Heart left ventricle (tissue), 16 donors: ENCODE measurements around the gene GNG7. TPM values are rescaled to one million over a fixed set of nuclear protein-coding genes. Genes with fewer than 3 reads are reported as not detected.
A peak's percentile ranks its signal among the peaks of the same experiment; 100 is the strongest.

ENCODE experiments used
- ATAC-seq, 4 donors: fragments of 200-7000 bp; cut with Tn5 transposase; one replicate each; pipeline ENCODE4 v1.9.1; 2020 to 2022; ENCODE audit warnings: moderate library complexity in 4 of 4, mild to moderate bottlenecking in 3 of 4, moderate number of reproducible peaks in 1 of 4
- DNase-seq, 5 donors: peaks; one replicate each; pipeline ENCODE4 v3.0.0-alpha.2; 2020
- H3K27ac ChIP-seq, 12 donors: fragments of 200-600 bp; sonication (generic) in 4 of 12; one replicate each; pipeline versions ENCODE4 v1.5.0 to v1.8.0; 2016 to 2022; ENCODE audit warnings: mild to moderate bottlenecking in 2 of 12
- H3K27me3 ChIP-seq, 9 donors: fragments of 200-600 bp; sonication (generic) in 2 of 9; one replicate each; pipeline versions ENCODE4 v1.5.1 to v1.8.0; 2016 to 2022; ENCODE audit warnings: mild to moderate bottlenecking in 3 of 9
- H3K36me3 ChIP-seq, 9 donors: fragments of 200-600 bp; sonication (generic) in 2 of 9; one replicate each; pipeline versions ENCODE4 v1.5.0 to v1.8.0; 2018 to 2022; ENCODE audit warnings: mild to moderate bottlenecking in 2 of 9
- H3K4me1 ChIP-seq, 12 donors: fragments of 200-600 bp; sonication (generic) in 4 of 12; one replicate each; pipeline versions ENCODE4 v1.5.0 to v1.8.0; 2016 to 2022; ENCODE audit warnings: mild to moderate bottlenecking in 3 of 12
- H3K4me3 ChIP-seq, 12 donors: fragments of 200-600 bp; sonication (generic) in 4 of 12; one replicate each; pipeline versions ENCODE4 v1.5.0 to v1.8.0; 2017 to 2022; ENCODE audit warnings: mild to moderate bottlenecking in 9 of 12, moderate library complexity in 4 of 12
- H3K9me3 ChIP-seq, 12 donors: fragments of 200-600 bp; sonication (generic) in 4 of 12; one replicate each; pipeline versions ENCODE4 v1.5.0 to v1.8.0; 2016 to 2022; ENCODE audit warnings: mild to moderate bottlenecking in 1 of 12
- POLR2A ChIP-seq, 2 donors: fragments of 450-650 bp; IDR thresholded peaks; one replicate each; pipeline ENCODE4 v1.6.1; 2017; ENCODE audit warnings: antibody characterized with exemption in 2 of 2, mild to moderate bottlenecking in 2 of 2, moderate library complexity in 2 of 2
- WGBS, 4 donors: extraction: QIAGEN DNeasy Blood & Tissue Kit in 2 of 4; methylation state at CpG; one replicate each; pipeline versions ENCODE4 v1.1.5 to v1.1.7; 2013 to 2018; 5-methylcytosine and 5-hydroxymethylcytosine counted together
- intact Hi-C, 10 donors: fragments of 100-400 bp; cut with DNase I; formaldehyde crosslinking; loops; one replicate each; pipeline versions ENCODE4 v1.11.1 to v1.14.2; 2022
- long read RNA-seq, 3 donors: library from polyadenylated mRNA; unstranded; transcript quantifications; one replicate each; pipeline ENCODE4 v2.0.0, GENCODE V29; 2020 to 2021
- polyA plus RNA-seq, 2 donors: library from polyadenylated mRNA; stranded (reverse); fragments of 200-250 nt; gene quantifications; one replicate each; pipeline ENCODE4 v1.2.3, GENCODE V29; 2013
- total RNA-seq, 9 donors: library from RNA; depleted of rRNA in 2 of 9; stranded (reverse); fragments of >200 nt in 2 of 9; fragmentation: NEBNext Ultra II Directional in 3 of 9; extraction: Animal tissue kit (Norgen Biotek cat#: 25700) in 3 of 9; gene quantifications; one replicate each; pipeline versions ENCODE4 v1.1.0 to v1.2.4, GENCODE V29; 2016 to 2023
- TF ChIP-seq, protein P1 (sequence below), 12 donors: fragments of 200-600 bp; sonication (generic) in 4 of 12; IDR thresholded peaks; one replicate each; pipeline versions ENCODE4 v1.5.0 to v1.8.0; 2018 to 2022; ENCODE audit warnings: antibody characterized with exemption in 12 of 12, mild to moderate bottlenecking in 5 of 12
- donor health status: ischemic (EF 13 %, LVEDD 7.1; RV severe dilation, severe dysfunction).
- donor health status: healthy with polysubstance abuse.
- donor health status: DM: no; HTN: yes; CAD: no.
- donor health status: DM: no; HTN: no; CAD: no.
- donor health status: ischemic (EF 25% LVEDD 6.9; RV normal size, moderate dysfunction).
- donor health status: ischemic (EF 25% LVEDD 5.7; RV mildly dilated, moderate dysfunction).
- donor health status: healthy.
- donor health status: DM: yes; HTN: yes; CAD: no.
- donor health status: ischemic (EF 35%, LVEDD 5.7; RV mildly dilated, moderate dysfunction).
- donor health status: nonischemic (EF 11% LVEDD 7.7; RV severe dilation, severe dysfunction).
- donor health status: DM: yes; HTN: yes; CAD: no.
- donor health status: PGD.
- donor health status: ischemic (EF 29% LVEDD 5.4; RV normal size, mild dysfunction).
- donor health status: nonischemic (EF 23%, LVEDD 6.1; RV moderate dilation, normal function).

GNG7 gene
- 10 to 100 TPM; 13.9 to 46.4 (median 32.5) TPM for total RNA-seq
- polyA plus RNA-seq = 10 to 100 TPM; 11.7 to 22.5 TPM
- long read RNA-seq, donor 1, full-length matches to known transcripts = 17 of 40 reads
- long read RNA-seq, donor 1, partial matches to known transcripts = 1 of 40 reads
- long read RNA-seq, donor 1, other reads (novel, unspliced or antisense) = 22 of 40 reads
- long read RNA-seq, donor 2, full-length matches to known transcripts = 28 of 110 reads
- long read RNA-seq, donor 2, partial matches to known transcripts = 5 of 110 reads
- long read RNA-seq, donor 2, other reads (novel, unspliced or antisense) = 77 of 110 reads
- long read RNA-seq, donor 3, full-length matches to known transcripts = 8 of 39 reads
- long read RNA-seq, donor 3, partial matches to known transcripts = 2 of 39 reads
- long read RNA-seq, donor 3, other reads (novel, unspliced or antisense) = 29 of 39 reads

DNA sequence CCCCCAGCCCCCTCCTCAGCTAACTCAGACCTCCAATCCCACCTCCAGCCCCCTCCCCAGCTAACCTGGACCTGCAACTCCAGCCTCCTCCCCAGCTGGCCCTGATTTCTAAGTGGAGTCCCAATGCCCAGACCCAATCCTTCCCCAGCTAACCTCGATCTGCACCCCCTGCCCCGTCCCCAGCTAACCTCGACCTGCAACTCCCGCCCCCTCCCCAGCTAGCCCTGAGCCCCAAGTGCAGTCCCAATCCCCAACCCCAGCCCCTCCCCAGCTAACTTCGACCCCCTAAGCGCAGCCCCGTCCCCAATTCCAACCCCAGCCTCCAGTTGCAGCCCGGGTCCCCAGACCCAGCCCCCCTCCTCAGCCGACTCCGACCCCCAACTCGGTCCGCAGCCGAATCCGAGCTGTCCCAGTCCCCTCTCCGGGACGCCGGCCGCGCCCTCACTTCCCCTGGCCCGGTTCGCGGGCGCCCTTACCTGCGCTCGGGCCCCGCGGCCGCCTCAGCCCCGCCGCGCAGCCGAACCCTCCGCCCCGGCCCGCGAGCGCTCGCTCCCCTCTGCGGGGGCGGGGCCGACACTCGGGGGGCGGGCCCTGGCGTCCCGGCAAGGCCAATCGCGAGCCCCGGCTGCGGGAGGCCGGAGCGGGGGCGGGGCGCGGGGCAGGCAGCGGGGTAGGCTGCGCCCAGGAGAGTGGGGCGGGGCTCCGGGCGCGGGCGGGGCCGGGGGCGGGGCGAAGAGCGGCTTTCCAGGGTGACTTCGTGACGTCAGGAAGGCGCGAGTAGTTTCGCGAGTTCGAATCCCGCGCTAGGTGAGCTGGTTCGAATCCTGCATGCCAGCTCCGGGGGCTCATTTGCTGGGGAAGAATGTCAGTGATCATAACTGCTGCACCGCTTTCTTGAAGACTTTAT lies at the start of gene GNG7:
GNG7 (minus strand) TSS at position 525 of the 907 bp plus-strand sequence. CDS start 182,006 bp downstream, outside the sequence.
- TF ChIP-seq, protein P1, sequence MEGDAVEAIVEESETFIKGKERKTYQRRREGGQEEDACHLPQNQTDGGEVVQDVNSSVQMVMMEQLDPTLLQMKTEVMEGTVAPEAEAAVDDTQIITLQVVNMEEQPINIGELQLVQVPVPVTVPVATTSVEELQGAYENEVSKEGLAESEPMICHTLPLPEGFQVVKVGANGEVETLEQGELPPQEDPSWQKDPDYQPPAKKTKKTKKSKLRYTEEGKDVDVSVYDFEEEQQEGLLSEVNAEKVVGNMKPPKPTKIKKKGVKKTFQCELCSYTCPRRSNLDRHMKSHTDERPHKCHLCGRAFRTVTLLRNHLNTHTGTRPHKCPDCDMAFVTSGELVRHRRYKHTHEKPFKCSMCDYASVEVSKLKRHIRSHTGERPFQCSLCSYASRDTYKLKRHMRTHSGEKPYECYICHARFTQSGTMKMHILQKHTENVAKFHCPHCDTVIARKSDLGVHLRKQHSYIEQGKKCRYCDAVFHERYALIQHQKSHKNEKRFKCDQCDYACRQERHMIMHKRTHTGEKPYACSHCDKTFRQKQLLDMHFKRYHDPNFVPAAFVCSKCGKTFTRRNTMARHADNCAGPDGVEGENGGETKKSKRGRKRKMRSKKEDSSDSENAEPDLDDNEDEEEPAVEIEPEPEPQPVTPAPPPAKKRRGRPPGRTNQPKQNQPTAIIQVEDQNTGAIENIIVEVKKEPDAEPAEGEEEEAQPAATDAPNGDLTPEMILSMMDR (IDR thresholded peaks at IDR 0.05) = no peak
- peak; percentile 86 to 96 for TF ChIP-seq POLR2A (IDR thresholded peaks at IDR 0.05)
- Histone ChIP-seq H3K27me3 (peaks cover 0 to 9% (median 0%) of the 10 kb centered on the region in 9 donors), H3K27ac (peak within 1 kb of the TSS in 7 of 12 donors; percentile 34 to 85 (median 55)), H3K4me3 (peak within 1 kb of the TSS; percentile 20 to 81 (median 58)), H3K9me3 (no peaks in the 10 kb centered on the region), H3K36me3 (no peaks in the 10 kb centered on the region), H3K4me1 (peaks cover 0 to 31% (median 2%) of the 10 kb centered on the region in 12 donors)
- intact Hi-C loops = loop anchor here in 3 of 10 donors (2.0 to 5.0 kb wide), 2 partner anchors 35 to 38 kb away; no protein-coding TSS in a partner anchor
- WGBS, 4 donors = 2 to 9% (median 5%) methylated on average over 16 to 77 of the region's 77 CpGs
- ATAC-seq (peak; percentile 94 to 100 (median 99)), DNase-seq (peak; percentile 92 to 97 (median 94))

DNA sequence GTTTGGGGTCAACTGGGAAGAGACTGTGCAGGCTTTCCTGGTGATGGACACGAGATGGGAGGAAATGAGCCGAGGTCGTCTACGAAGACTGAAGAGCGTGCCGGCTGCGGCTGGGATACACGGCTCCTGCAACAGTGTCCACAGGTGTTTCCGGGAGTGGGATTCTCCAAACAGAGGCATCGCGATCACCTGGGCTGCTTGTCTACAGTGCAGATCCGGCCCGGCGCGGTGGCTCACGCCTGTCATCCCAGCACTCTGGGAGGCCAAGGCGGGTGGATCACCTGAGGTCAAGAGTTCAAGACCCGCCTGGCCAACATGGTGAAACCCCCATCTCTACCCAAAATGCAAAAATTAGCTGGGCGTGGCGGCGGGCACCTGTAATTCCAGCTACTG lies 48.9 kb upstream of the GNG7 start:
- no peak for TF ChIP-seq POLR2A (IDR thresholded peaks at IDR 0.05)
- TF ChIP-seq, protein P1 (IDR thresholded peaks at IDR 0.05) = no peak
- ATAC-seq (no peak), DNase-seq (no peak)
- no peak overlapping the region for H3K27ac ChIP-seq
- peaks cover 0 to 33% (median 30%) of the 10 kb centered on the region in 9 donors for H3K36me3 ChIP-seq
- H3K4me3 ChIP-seq = no peak overlapping the region
- no peaks in the 10 kb centered on the region for H3K9me3 ChIP-seq
- 83 to 91% (median 88%) methylated on average over 20 to 21 of the region's 21 CpGs for WGBS, 4 donors
- H3K27me3 ChIP-seq = no peaks in the 10 kb centered on the region
- intact Hi-C loops = loop anchor here in 2 of 10 donors (5.0 kb wide), 2 partner anchors 104 to 109 kb away; no protein-coding TSS in a partner anchor
- peaks cover 0 to 6% (median 2%) of the 10 kb centered on the region in 12 donors for H3K4me1 ChIP-seq

DNA sequence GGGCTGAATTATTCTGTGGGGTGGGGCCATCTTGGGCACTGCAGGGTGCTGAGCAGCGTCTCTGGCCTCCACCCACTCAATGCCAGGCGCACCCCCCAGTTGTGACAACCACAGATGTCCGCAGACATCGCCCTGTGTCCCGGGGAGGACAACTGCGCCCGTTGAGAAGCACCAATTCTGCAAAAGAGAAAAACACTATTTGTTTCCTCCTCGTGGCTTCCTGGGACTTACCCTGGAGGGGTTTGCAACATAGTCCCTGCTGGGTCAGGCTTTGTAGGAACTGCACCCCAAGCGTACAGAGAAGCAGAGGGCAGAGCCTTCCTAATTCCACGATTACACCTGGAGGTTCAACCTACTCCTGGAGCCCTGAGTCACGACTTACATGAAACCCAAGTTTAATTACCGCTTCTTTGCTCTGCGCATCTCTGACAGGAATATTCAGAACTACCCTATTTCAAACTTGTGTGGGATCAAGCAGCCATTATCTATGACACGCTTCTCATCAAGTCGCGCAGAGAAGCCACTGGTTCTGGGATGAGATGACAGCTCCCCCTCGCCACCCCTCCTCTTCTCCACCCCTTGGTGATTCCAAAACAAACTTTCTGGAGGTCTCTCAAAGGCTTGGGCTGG lies 48.4 kb upstream of the GNG7 start:
- no peaks in the 10 kb centered on the region for H3K27me3 ChIP-seq
- no peak for DNase-seq
- ATAC-seq = no peak
- H3K9me3 ChIP-seq = no peaks in the 10 kb centered on the region
- intact Hi-C loops = loop anchor here in 2 of 10 donors (5.0 kb wide), 2 partner anchors 104 to 109 kb away; no protein-coding TSS in a partner anchor
- H3K4me3 ChIP-seq = no peak overlapping the region
- H3K36me3 ChIP-seq = peaks cover 0 to 28% (median 25%) of the 10 kb centered on the region in 9 donors
- peaks cover 0 to 6% (median 2%) of the 10 kb centered on the region in 12 donors for H3K4me1 ChIP-seq
- WGBS, 4 donors = 70 to 79% (median 76%) methylated on average over 15 to 17 of the region's 17 CpGs
- no peak for TF ChIP-seq POLR2A (IDR thresholded peaks at IDR 0.05)
- TF ChIP-seq, protein P1 (IDR thresholded peaks at IDR 0.05) = no peak
- H3K27ac ChIP-seq = no peak overlapping the region
